ENCODE measurements around the gene MRPS22. TPM values are rescaled to one million over a fixed set of nuclear protein-coding genes. Genes with fewer than 3 reads are reported as not detected.

MRPS22 gene
- total and polyA plus RNA-seq, 2 donors from 2014 or later, result 36.7 to 58.7 TPM

DNA sequence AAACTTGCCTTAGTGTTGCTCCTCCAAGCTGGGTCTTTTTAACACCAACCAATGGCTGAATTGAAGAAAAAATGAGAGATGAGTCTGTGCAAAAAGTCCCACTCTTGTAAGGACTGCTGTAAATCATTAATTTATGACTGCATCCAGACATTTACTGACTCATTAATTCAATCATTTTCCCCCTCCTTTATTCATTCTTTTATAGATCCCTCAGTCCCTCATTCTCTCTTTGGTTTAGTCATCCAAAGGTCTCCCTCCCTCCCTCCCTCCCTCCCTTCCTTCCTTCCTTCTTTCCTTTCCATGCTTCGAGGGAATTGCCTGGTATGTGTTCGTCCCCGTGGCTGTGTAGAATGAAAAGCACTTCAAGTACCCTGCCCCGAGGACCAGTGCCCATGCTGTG is 35.3 kb upstream of the MRPS22 start:
- Histone ChIP-seq H3K9ac (ENCODE audit: low read length in 3 of 3) (no peak overlapping the region), H3K4me3 (ENCODE audit: low read length in 3 of 3) (no peak overlapping the region), H3K9me3 (ENCODE audit: control insufficient read depth in 2 of 3, insufficient read depth in 1 of 3, low read length in 3 of 3) (no peaks in the 10 kb centered on the region), H3K27ac (ENCODE audit: low read depth in 2 of 2, low read length in 2 of 2) (no peak overlapping the region), H3K27me3 (ENCODE audit: control insufficient read depth, insufficient read depth, low read length) (no peaks in the 10 kb centered on the region), H3K4me1 (ENCODE audit: control insufficient read depth in 2 of 3, insufficient read depth in 2 of 3, low read depth in 1 of 3, low read length in 3 of 3) (no peaks in the 10 kb centered on the region), H3K36me3 (ENCODE audit: control insufficient read depth in 2 of 3, insufficient read depth in 3 of 3, low read length in 3 of 3) (no peaks in the 10 kb centered on the region)
- intact Hi-C loops (cut with DNase I), result no loop called here
- FAIRE-seq, result no peak
- no peak for DNase-seq
- TF ChIP-seq, protein P1, sequence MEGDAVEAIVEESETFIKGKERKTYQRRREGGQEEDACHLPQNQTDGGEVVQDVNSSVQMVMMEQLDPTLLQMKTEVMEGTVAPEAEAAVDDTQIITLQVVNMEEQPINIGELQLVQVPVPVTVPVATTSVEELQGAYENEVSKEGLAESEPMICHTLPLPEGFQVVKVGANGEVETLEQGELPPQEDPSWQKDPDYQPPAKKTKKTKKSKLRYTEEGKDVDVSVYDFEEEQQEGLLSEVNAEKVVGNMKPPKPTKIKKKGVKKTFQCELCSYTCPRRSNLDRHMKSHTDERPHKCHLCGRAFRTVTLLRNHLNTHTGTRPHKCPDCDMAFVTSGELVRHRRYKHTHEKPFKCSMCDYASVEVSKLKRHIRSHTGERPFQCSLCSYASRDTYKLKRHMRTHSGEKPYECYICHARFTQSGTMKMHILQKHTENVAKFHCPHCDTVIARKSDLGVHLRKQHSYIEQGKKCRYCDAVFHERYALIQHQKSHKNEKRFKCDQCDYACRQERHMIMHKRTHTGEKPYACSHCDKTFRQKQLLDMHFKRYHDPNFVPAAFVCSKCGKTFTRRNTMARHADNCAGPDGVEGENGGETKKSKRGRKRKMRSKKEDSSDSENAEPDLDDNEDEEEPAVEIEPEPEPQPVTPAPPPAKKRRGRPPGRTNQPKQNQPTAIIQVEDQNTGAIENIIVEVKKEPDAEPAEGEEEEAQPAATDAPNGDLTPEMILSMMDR (IDR thresholded peaks at IDR 0.05; ENCODE audit: borderline replicate concordance, extremely low read depth, insufficient read depth), result no peak

DNA sequence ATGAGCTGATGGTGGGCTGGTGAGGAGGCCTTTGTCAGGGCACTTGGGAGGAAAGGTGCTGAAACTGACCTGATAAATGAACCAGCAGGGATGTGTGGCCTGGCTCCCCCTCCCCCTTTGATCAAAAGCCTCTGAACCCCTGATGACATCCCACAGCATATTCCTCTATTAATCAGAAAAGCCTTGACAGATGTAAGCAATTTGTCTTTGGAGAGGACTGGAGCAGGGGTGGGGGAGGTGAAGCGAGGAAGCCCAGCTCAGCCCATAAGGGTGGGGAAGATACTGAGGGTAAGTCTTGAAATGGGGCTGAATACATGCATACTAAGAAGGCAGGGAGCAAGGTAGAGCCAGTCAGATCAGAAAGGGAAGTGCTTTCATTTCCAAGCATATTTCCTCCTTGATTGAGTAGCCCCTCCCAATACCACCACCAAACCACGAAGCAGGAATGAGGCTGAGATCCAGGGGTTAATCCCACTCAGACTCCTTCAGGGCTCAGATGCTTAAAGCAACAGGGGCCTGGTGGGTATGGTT is 34.7 kb upstream of the MRPS22 start:
- Histone ChIP-seq H3K36me3 (ENCODE audit: control insufficient read depth in 2 of 3, insufficient read depth in 3 of 3, low read length in 3 of 3) (no peaks in the 10 kb centered on the region), H3K27ac (ENCODE audit: low read depth in 2 of 2, low read length in 2 of 2) (no peak overlapping the region), H3K27me3 (ENCODE audit: control insufficient read depth, insufficient read depth, low read length) (no peaks in the 10 kb centered on the region), H3K4me1 (ENCODE audit: control insufficient read depth in 2 of 3, insufficient read depth in 2 of 3, low read depth in 1 of 3, low read length in 3 of 3) (no peaks in the 10 kb centered on the region), H3K4me3 (ENCODE audit: low read length in 3 of 3) (no peak overlapping the region), H3K9me3 (ENCODE audit: control insufficient read depth in 2 of 3, insufficient read depth in 1 of 3, low read length in 3 of 3) (no peaks in the 10 kb centered on the region), H3K9ac (ENCODE audit: low read length in 3 of 3) (no peak overlapping the region)
- intact Hi-C loops (cut with DNase I), result no loop called here
- DNase-seq (no peak), FAIRE-seq (no peak)
- TF ChIP-seq, protein P1 (IDR thresholded peaks at IDR 0.05; ENCODE audit: borderline replicate concordance, extremely low read depth, insufficient read depth), result no peak

DNA sequence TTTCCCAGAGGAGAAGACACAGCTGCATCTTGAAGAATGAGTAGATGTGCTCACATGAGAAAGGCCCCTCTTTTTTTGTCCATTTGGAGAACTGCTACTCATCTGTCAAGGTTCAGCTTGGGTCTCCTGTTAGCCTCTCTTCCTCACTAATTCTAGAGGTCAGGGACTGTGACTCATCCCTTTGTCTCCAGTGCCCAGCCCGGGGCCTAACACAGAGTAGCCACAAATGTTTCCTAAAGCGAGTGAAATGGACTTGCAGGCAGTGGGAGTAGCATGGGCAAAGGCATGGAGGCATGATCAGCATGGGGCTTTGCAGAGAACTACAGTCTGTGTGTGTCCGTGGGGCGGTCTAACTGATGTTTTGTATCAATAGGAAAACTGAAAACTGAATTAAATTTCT is 33.9 kb upstream of the MRPS22 start:
- intact Hi-C loops (cut with DNase I), result no loop called here
- H3K36me3 ChIP-seq (ENCODE audit: control insufficient read depth in 2 of 3, insufficient read depth in 3 of 3, low read length in 3 of 3), result no peaks in the 10 kb centered on the region
- no peak overlapping the region for H3K27ac ChIP-seq (ENCODE audit: low read depth in 2 of 2, low read length in 2 of 2)
- no peaks in the 10 kb centered on the region for H3K27me3 ChIP-seq (ENCODE audit: control insufficient read depth, insufficient read depth, low read length)
- H3K4me3 ChIP-seq (ENCODE audit: low read length in 3 of 3), result no peak overlapping the region
- H3K9ac ChIP-seq (ENCODE audit: low read length in 3 of 3), result no peak overlapping the region
- no peaks in the 10 kb centered on the region for H3K4me1 ChIP-seq (ENCODE audit: control insufficient read depth in 2 of 3, insufficient read depth in 2 of 3, low read depth in 1 of 3, low read length in 3 of 3)
- DNase-seq, result no peak
- TF ChIP-seq, protein P1 (IDR thresholded peaks at IDR 0.05; ENCODE audit: borderline replicate concordance, extremely low read depth, insufficient read depth), result no peak
- no peaks in the 10 kb centered on the region for H3K9me3 ChIP-seq (ENCODE audit: control insufficient read depth in 2 of 3, insufficient read depth in 1 of 3, low read length in 3 of 3)
- no peak for FAIRE-seq

DNA sequence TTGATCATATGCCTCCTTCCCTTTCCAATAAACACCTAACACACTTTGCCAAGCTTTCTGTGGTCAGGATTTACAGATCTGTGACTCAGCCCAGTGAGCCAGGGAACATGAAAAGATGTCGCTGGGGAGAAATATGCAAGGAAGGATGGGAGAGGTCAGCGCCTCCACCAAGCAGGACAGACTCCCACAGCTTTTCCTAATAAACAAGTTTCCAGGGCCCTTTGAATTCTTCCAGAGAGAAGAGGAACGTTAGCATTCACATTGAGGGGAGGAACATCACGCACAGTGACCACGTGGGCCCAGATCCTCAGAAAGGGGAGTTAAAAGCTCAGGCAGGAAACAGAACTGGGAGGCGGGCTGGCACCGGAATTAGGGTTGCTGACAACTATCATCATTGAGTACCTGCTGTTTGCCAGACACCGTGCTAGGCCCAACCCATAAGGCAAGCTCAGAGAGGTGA is 33.3 kb upstream of the MRPS22 start:
- H3K27ac ChIP-seq (ENCODE audit: low read depth in 2 of 2, low read length in 2 of 2), result no peak overlapping the region
- TF ChIP-seq, protein P1 (IDR thresholded peaks at IDR 0.05; ENCODE audit: borderline replicate concordance, extremely low read depth, insufficient read depth), result no peak
- H3K9ac ChIP-seq (ENCODE audit: low read length in 3 of 3), result no peak overlapping the region
- H3K36me3 ChIP-seq (ENCODE audit: control insufficient read depth in 2 of 3, insufficient read depth in 3 of 3, low read length in 3 of 3), result no peaks in the 10 kb centered on the region
- no peaks in the 10 kb centered on the region for H3K4me1 ChIP-seq (ENCODE audit: control insufficient read depth in 2 of 3, insufficient read depth in 2 of 3, low read depth in 1 of 3, low read length in 3 of 3)
- FAIRE-seq, result no peak
- no peak for DNase-seq
- H3K27me3 ChIP-seq (ENCODE audit: control insufficient read depth, insufficient read depth, low read length), result no peaks in the 10 kb centered on the region
- no peaks in the 10 kb centered on the region for H3K9me3 ChIP-seq (ENCODE audit: control insufficient read depth in 2 of 3, insufficient read depth in 1 of 3, low read length in 3 of 3)
- intact Hi-C loops (cut with DNase I), result no loop called here
- H3K4me3 ChIP-seq (ENCODE audit: low read length in 3 of 3), result no peak overlapping the region
